IMR-90 (cell line): ENCODE results near the gene FBXO31.

Experiments used
- CTCF ChIP-seq: conservative IDR thresholded peaks from 2 replicates; pipeline ENCODE4 v1.5.1; 2012; ENCODE audit warnings: mild to moderate bottlenecking, low read depth, low read length, improper control_type of control experiment
- MAFK ChIP-seq: IDR thresholded peaks from 2 replicates; pipeline ENCODE4 v1.6.1; 2012; ENCODE audit warnings: low read depth, low read length, improper control_type of control experiment
- POLR2A ChIP-seq: IDR thresholded peaks from 2 replicates; pipeline ENCODE4 v1.6.1; 2012; ENCODE audit warnings: mild to moderate bottlenecking, low read depth, low read length
- RAD21 ChIP-seq: IDR thresholded peaks from 2 replicates; pipeline ENCODE4 v1.6.1; 2012; ENCODE audit warnings: low read length, improper control_type of control experiment
- RCOR1 ChIP-seq: IDR thresholded peaks from 2 replicates; pipeline ENCODE4 v1.6.1; 2012; ENCODE audit warnings: mild to moderate bottlenecking, low read length, improper control_type of control experiment; ENCODE audit not compliant: insufficient replicate concordance

- TF ChIP-seq CTCF: no peak
- no peak for TF ChIP-seq MAFK
- TF ChIP-seq POLR2A: no peak
- TF ChIP-seq RCOR1: no peak
- TF ChIP-seq RAD21: no peak
Observed at GRCh38 chr16:87359121-87359520, 24.5 kb downstream of the FBXO31 start.
